Pons (tissue), 1 donor: ENCODE results near the gene INHBE.

Experiments used
- DNase-seq: peaks from one replicate; pipeline ENCODE4 v3.0.0-alpha.2; 2016; ENCODE audit warnings: low spot score

INHBE gene

GRCh38 chr12:57461276-57461916, 6.3 kb downstream of the INHBE start:
- DNase-seq, result no peak

- DNase-seq, result no peak
These were observed 6.8 kb downstream of the INHBE start for GRCh38 chr12:57461917-57462250.

GRCh38 chr12:57462251-57462911, 7.3 kb downstream of the INHBE start:
- peak; percentile 77 for DNase-seq

GRCh38 chr12:57462912-57463253, 7.8 kb downstream of the INHBE start:
- DNase-seq, result no peak

GRCh38 chr12:57464569-57464968, 9.5 kb downstream of the INHBE start:
- no peak for DNase-seq

- no peak for DNase-seq
These were observed 10.1 kb downstream of the INHBE start for GRCh38 chr12:57465030-57465746.

GRCh38 chr12:57465747-57466505, 10.8 kb downstream of the INHBE start:
- no peak for DNase-seq

- no peak for DNase-seq
These were observed 12.2 kb downstream of the INHBE start for GRCh38 chr12:57467212-57467874.

GRCh38 chr12:57467915-57468314, 12.8 kb downstream of the INHBE start:
- no peak for DNase-seq

- no peak for DNase-seq
These were observed 14.4 kb downstream of the INHBE start for GRCh38 chr12:57469296-57470164.

- DNase-seq, result no peak
These were observed 15.3 kb downstream of the INHBE start for GRCh38 chr12:57470286-57470969.

- no peak for DNase-seq
These were observed 16.0 kb downstream of the INHBE start for GRCh38 chr12:57470970-57471656.

GRCh38 chr12:57471661-57472060, 16.6 kb downstream of the INHBE start:
- DNase-seq, result no peak

- no peak for DNase-seq
These were observed 17.3 kb downstream of the INHBE start for GRCh38 chr12:57472391-57472790.

- no peak for DNase-seq
These were observed 18.3 kb downstream of the INHBE start for GRCh38 chr12:57473392-57473791.

GRCh38 chr12:57473886-57474285, 18.8 kb downstream of the INHBE start:
- no peak for DNase-seq

- no peak for DNase-seq
These were observed 19.3 kb downstream of the INHBE start for GRCh38 chr12:57474430-57474829.

GRCh38 chr12:57474862-57475261, 19.8 kb downstream of the INHBE start:
- DNase-seq, result no peak

GRCh38 chr12:57475271-57476161, 20.4 kb downstream of the INHBE start:
- no peak for DNase-seq
